Mesendoderm (in vitro differentiated cells): ENCODE measurements around the gene CD63.

Source experiments
- DNase-seq: peaks from one replicate; pipeline ENCODE4 v3.0.0; 2013
- H2AK5ac ChIP-seq: 2 replicates; pipeline ENCODE4 v1.6.1; 2013; ENCODE audit warnings: low read length, inconsistent platforms
- H2BK120ac ChIP-seq: 2 replicates; pipeline ENCODE4 v1.6.1; 2013; ENCODE audit warnings: low read depth, mild to moderate bottlenecking, low read length, moderate library complexity, mixed read lengths
- H2BK15ac ChIP-seq: replicated peaks from 2 replicates; pipeline ENCODE4 v1.6.1; 2013; ENCODE audit warnings: low read depth, mild to moderate bottlenecking, moderate library complexity
- H2BK5ac ChIP-seq: 2 replicates; pipeline ENCODE4 v1.6.1; 2013; ENCODE audit warnings: low read length, inconsistent platforms
- H3K18ac ChIP-seq: 2 replicates; pipeline ENCODE4 v1.6.1; 2013; ENCODE audit warnings: mild to moderate bottlenecking, low read length, mixed read lengths
- H3K23ac ChIP-seq: one replicate; pipeline ENCODE4 v1.6.1; 2013; ENCODE audit warnings: low read length
- H3K27ac ChIP-seq: 2 replicates; pipeline ENCODE4 v1.5.1; 2013; ENCODE audit warnings: low read depth, mild to moderate bottlenecking, inconsistent platforms, low read length, moderate library complexity
- H3K27me3 ChIP-seq: 2 replicates; pipeline ENCODE4 v1.6.1; 2013; ENCODE audit warnings: low read length, control low read depth, mild to moderate bottlenecking, inconsistent platforms; ENCODE audit not compliant: insufficient read depth, poor library complexity
- H3K36me3 ChIP-seq: 2 replicates; pipeline ENCODE4 v1.6.1; 2013; ENCODE audit warnings: low read length, inconsistent platforms; ENCODE audit not compliant: control insufficient read depth, insufficient read depth
- H3K4ac ChIP-seq: one replicate; pipeline ENCODE4 v1.6.1; 2013; ENCODE audit warnings: low read depth, mild to moderate bottlenecking, low read length, moderate library complexity
- H3K4me1 ChIP-seq: 2 replicates; pipeline ENCODE4 v1.6.1; 2013; ENCODE audit warnings: low read depth, low read length, inconsistent platforms; ENCODE audit not compliant: control insufficient read depth
- H3K4me2 ChIP-seq: 2 replicates; pipeline ENCODE4 v1.6.1; 2013; ENCODE audit warnings: low read length
- H3K4me3 ChIP-seq: 2 replicates; pipeline ENCODE4 v1.5.1; 2013; ENCODE audit warnings: mild to moderate bottlenecking, low read length
- H3K56ac ChIP-seq: one replicate; pipeline ENCODE4 v1.6.1; 2013; ENCODE audit warnings: low read length
- H3K79me1 ChIP-seq: 2 replicates; pipeline ENCODE4 v1.6.1; 2013; ENCODE audit warnings: low read length, inconsistent platforms
- H3K79me2 ChIP-seq: 2 replicates; pipeline ENCODE4 v1.6.1; 2013; ENCODE audit warnings: mild to moderate bottlenecking, low read length; ENCODE audit not compliant: control insufficient read depth, insufficient read depth
- H3K9ac ChIP-seq: 2 replicates; pipeline ENCODE4 v1.6.1; 2013; ENCODE audit warnings: low read length, inconsistent platforms
- H4K5ac ChIP-seq: one replicate; pipeline ENCODE4 v1.6.1; 2013; ENCODE audit warnings: low read length
- H4K8ac ChIP-seq: one replicate; pipeline ENCODE4 v1.6.1; 2013; ENCODE audit warnings: low read depth, mild to moderate bottlenecking, control low read depth, low read length, moderate library complexity
- WGBS: extraction: QIAGEN DNeasy Blood & Tissue Kit; methylation state at CpG from one replicate; pipeline ENCODE4 v1.1.7; 2013; ENCODE audit warnings: low lambda C conversion rate, missing lambda C conversion rate; ENCODE audit not compliant: insufficient coverage; ENCODE audit errors: extremely low coverage; 5-methylcytosine and 5-hydroxymethylcytosine counted together

The CD63 gene

GRCh38 chr12:55685671-55686070, 43.1 kb downstream of the CD63 start:
- Histone ChIP-seq H2BK15ac (no peak overlapping the region), H3K4me3 (no peak overlapping the region), H3K56ac (no peak overlapping the region), H3K36me3 (no peaks in the 10 kb centered on the region), H3K18ac (no peak overlapping the region), H4K5ac (no peak overlapping the region), H2BK5ac (no peak overlapping the region), H3K9ac (no peak overlapping the region), H3K79me1 (no peaks in the 10 kb centered on the region), H2AK5ac (no peak overlapping the region), H3K27ac (no peak overlapping the region), H2BK120ac (no peak overlapping the region), H3K27me3 (no peaks in the 10 kb centered on the region), H3K23ac (no peak overlapping the region), H3K4ac (no peak overlapping the region), H4K8ac (no peak overlapping the region), H3K79me2 (no peaks in the 10 kb centered on the region), H3K4me2 (no peak overlapping the region), H3K4me1 (no peaks in the 10 kb centered on the region)
- no CpG with 5 or more reads among the region's 5 CpGs for WGBS
- DNase-seq = no peak

- no CpG with 5 or more reads among the region's 20 CpGs for WGBS
- Histone ChIP-seq H4K5ac (no peak overlapping the region), H3K4me2 (no peak overlapping the region), H3K9ac (no peak overlapping the region), H3K23ac (no peak overlapping the region), H3K79me1 (no peaks in the 10 kb centered on the region), H2BK15ac (no peak overlapping the region), H2AK5ac (no peak overlapping the region), H3K4ac (no peak overlapping the region), H3K36me3 (no peaks in the 10 kb centered on the region), H4K8ac (no peak overlapping the region), H2BK120ac (no peak overlapping the region), H3K4me3 (no peak overlapping the region), H3K27me3 (no peaks in the 10 kb centered on the region), H3K4me1 (no peaks in the 10 kb centered on the region), H3K79me2 (no peaks in the 10 kb centered on the region), H3K56ac (no peak overlapping the region), H3K27ac (no peak overlapping the region), H2BK5ac (no peak overlapping the region), H3K18ac (no peak overlapping the region)
- DNase-seq = no peak
These were observed 43.9 kb downstream of the CD63 start for GRCh38 chr12:55684761-55685370.

GRCh38 chr12:55683676-55684075, 45.1 kb downstream of the CD63 start:
- Histone ChIP-seq H2AK5ac (no peak overlapping the region), H3K4me3 (no peak overlapping the region), H4K8ac (no peak overlapping the region), H3K23ac (no peak overlapping the region), H3K79me1 (no peaks in the 10 kb centered on the region), H3K18ac (no peak overlapping the region), H3K4me1 (no peaks in the 10 kb centered on the region), H2BK5ac (no peak overlapping the region), H3K4ac (no peak overlapping the region), H3K9ac (no peak overlapping the region), H3K79me2 (no peaks in the 10 kb centered on the region), H2BK15ac (no peak overlapping the region), H4K5ac (no peak overlapping the region), H2BK120ac (no peak overlapping the region), H3K56ac (no peak overlapping the region), H3K27ac (no peak overlapping the region), H3K27me3 (no peaks in the 10 kb centered on the region), H3K36me3 (no peaks in the 10 kb centered on the region), H3K4me2 (no peak overlapping the region)
- no CpG with 5 or more reads among the region's 7 CpGs for WGBS
- no peak for DNase-seq

GRCh38 chr12:55682087-55682796, 46.6 kb downstream of the CD63 start:
- Histone ChIP-seq H3K79me1 (no peaks in the 10 kb centered on the region), H3K56ac (peak overlapping the region; percentile 75), H3K23ac (no peak overlapping the region), H3K18ac (peak overlapping the region; percentile 34), H4K5ac (peak overlapping the region; percentile 73), H3K79me2 (no peaks in the 10 kb centered on the region), H4K8ac (no peak overlapping the region), H3K4me1 (no peaks in the 10 kb centered on the region), H2BK120ac (no peak overlapping the region), H3K4me2 (no peak overlapping the region), H2AK5ac (no peak overlapping the region), H3K4ac (no peak overlapping the region), H2BK5ac (no peak overlapping the region), H3K4me3 (no peak overlapping the region), H3K36me3 (no peaks in the 10 kb centered on the region), H3K27ac (no peak overlapping the region), H3K27me3 (no peaks in the 10 kb centered on the region), H2BK15ac (no peak overlapping the region), H3K9ac (peak overlapping the region; percentile 23)
- no peak for DNase-seq
- no CpG with 5 or more reads among the region's 13 CpGs for WGBS

GRCh38 chr12:55681142-55682077, 47.4 kb downstream of the CD63 start:
- Histone ChIP-seq H2BK120ac (no peak overlapping the region), H3K18ac (peak overlapping the region; percentile 34), H3K4ac (no peak overlapping the region), H4K5ac (peak overlapping the region; percentile 73), H3K9ac (peak overlapping the region; percentile 34), H3K79me1 (no peaks in the 10 kb centered on the region), H3K23ac (no peak overlapping the region), H3K27me3 (no peaks in the 10 kb centered on the region), H2AK5ac (no peak overlapping the region), H2BK15ac (no peak overlapping the region), H3K4me1 (no peaks in the 10 kb centered on the region), H3K56ac (peak overlapping the region; percentile 75), H2BK5ac (no peak overlapping the region), H3K4me3 (no peak overlapping the region), H3K79me2 (no peaks in the 10 kb centered on the region), H4K8ac (no peak overlapping the region), H3K27ac (no peak overlapping the region), H3K36me3 (no peaks in the 10 kb centered on the region), H3K4me2 (no peak overlapping the region)
- peak; percentile 97 for DNase-seq
- no CpG with 5 or more reads among the region's 17 CpGs for WGBS
